ENCODE results near the gene TINCR.

TINCR gene

DNA sequence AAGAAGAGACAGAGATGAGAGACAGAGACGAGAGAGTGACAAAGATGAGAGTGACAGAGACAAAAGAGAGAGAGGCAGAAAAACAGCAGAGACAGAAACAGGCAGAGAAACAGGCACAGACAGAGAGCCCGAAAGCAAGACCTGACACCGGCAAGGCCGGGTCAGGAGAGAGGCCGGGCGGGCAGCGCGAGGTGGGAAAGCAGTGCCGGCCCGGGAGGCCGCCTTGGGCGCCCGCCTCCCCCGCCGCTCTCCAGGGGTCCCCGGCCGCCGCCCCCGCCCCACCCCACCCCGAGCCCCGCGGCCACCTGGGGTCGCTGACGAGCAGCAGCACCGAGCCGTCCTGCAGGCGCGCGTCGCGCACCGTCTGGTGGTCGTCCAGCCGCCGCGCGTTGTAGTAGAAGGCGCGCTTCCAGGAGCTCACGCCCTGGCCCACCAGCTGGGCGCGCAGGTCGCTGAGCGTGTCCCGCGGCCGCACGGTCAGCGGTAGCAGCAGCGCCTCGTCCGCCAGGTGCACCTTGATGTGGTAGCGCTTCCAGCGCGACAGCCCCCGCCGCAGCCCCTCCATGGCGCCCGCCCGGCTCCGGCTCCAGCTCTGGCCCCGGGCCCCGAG is at the start of gene TINCR:
TSS of gene TINCR (minus strand) at position 594 of the 610 bp plus-strand sequence.
- Histone ChIP-seq H3F3A (ENCODE audit: insufficient read depth) (no peaks in the 10 kb centered on the region), H3K4me2 (ENCODE audit: low read depth, low read length, poor library complexity, severe bottlenecking) (no peak within 1 kb of the TSS), H3K9me2 (replicated peaks; ENCODE audit: insufficient read depth, low read length) (no peaks in the 10 kb centered on the region), H2AFZ (ENCODE audit: low read depth, low read length, severe bottlenecking) (no peak within 1 kb of the TSS), H3K27me3 (ENCODE audit: low read length) (no peaks in the 10 kb centered on the region), H3K27ac (ENCODE audit: low read depth, low read length) (no peak within 1 kb of the TSS), H3K9ac (ENCODE audit: low read length) (no peak within 1 kb of the TSS), H3K36me3 (ENCODE audit: low read length) (no peaks in the 10 kb centered on the region), H3K9me3 (ENCODE audit: insufficient read depth, low read length) (no peaks in the 10 kb centered on the region), H3K79me2 (ENCODE audit: insufficient read depth, low read length) (no peaks in the 10 kb centered on the region), H3K4me3 (ENCODE audit: insufficient read depth, low read length, poor library complexity, severe bottlenecking) (no peak within 1 kb of the TSS), H4K20me1 (ENCODE audit: low read depth, low read length) (no peaks in the 10 kb centered on the region)
- no peak for TF ChIP-seq CTCF (IDR thresholded peaks at IDR 0.05; ENCODE audit: insufficient read depth, low read length, poor library complexity, severe bottlenecking)
- TF ChIP-seq EZH2phosphoT487 (conservative IDR thresholded peaks at IDR 0.05; ENCODE audit: low read length), result no peak

DNA sequence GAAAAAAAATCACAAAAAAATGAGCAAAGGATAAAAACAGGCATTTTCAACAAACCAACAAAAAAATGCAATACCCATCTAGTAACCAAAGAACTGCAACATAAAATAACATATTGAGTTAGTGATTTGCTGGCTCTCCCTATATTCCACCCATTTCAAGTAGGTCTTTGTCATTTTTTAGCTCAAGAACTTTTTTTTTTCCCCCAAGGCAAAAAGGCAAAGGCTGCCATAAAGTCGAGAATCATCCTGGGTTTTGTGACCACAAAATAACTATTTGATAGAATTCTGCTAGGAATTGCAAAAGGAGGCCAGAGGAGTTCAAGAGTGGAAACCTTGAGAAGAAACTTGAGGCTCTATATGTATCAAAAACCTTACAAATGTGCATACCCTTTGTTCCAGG is 49.3 kb upstream of the TINCR start:
- no peak overlapping the region for H3K9ac ChIP-seq (ENCODE audit: low read length)
- H3K9me3 ChIP-seq (ENCODE audit: insufficient read depth, low read length), result no peaks in the 10 kb centered on the region
- no peak overlapping the region for H3K4me3 ChIP-seq (ENCODE audit: insufficient read depth, low read length, poor library complexity, severe bottlenecking)
- H3K36me3 ChIP-seq (ENCODE audit: low read length), result peaks cover 43% of the 10 kb centered on the region
- no peaks in the 10 kb centered on the region for H4K20me1 ChIP-seq (ENCODE audit: low read depth, low read length)
- TF ChIP-seq CTCF (IDR thresholded peaks at IDR 0.05; ENCODE audit: insufficient read depth, low read length, poor library complexity, severe bottlenecking), result no peak
- TF ChIP-seq EZH2phosphoT487 (conservative IDR thresholded peaks at IDR 0.05; ENCODE audit: low read length), result no peak
- H3K27ac ChIP-seq (ENCODE audit: low read depth, low read length), result no peak overlapping the region
- H2AFZ ChIP-seq (ENCODE audit: low read depth, low read length, severe bottlenecking), result no peak overlapping the region
- no peak overlapping the region for H3K4me2 ChIP-seq (ENCODE audit: low read depth, low read length, poor library complexity, severe bottlenecking)
- peaks cover 54% of the 10 kb centered on the region for H3K79me2 ChIP-seq (ENCODE audit: insufficient read depth, low read length)
- no peaks in the 10 kb centered on the region for H3K27me3 ChIP-seq (ENCODE audit: low read length)
- no peaks in the 10 kb centered on the region for H3F3A ChIP-seq (ENCODE audit: insufficient read depth)
- no peaks in the 10 kb centered on the region for H3K9me2 ChIP-seq (replicated peaks; ENCODE audit: insufficient read depth, low read length)

DNA sequence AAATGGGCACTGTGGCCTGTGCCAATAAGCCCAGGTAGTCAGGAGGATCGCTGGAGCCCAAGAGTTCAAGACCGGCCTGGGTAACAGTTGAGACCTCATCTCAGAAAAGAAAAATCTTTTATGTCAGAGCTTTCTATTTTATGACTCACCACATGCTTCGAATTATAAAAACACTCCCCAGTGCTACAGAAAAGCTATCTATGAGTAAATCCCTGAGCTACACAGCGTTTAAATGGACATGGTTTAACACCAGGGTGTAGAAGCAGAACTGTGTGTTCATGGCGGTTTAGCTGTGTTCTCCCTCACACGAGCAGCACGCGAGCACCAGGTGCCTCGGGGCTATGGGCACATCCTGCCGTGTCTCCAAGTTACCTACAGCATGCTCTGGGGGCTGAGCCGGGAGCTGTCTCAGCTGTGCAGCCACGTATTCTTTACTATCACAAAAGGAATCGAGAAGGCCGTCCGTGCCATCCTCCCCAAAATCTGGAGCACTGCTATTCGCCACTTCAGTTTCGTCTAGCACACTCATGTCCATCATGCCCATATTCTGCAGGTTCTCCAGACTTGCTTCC is 48.1 kb upstream of the TINCR start:
- peaks cover 41% of the 10 kb centered on the region for H3K79me2 ChIP-seq (ENCODE audit: insufficient read depth, low read length)
- H3K9ac ChIP-seq (ENCODE audit: low read length), result no peak overlapping the region
- H3K4me2 ChIP-seq (ENCODE audit: low read depth, low read length, poor library complexity, severe bottlenecking), result no peak overlapping the region
- no peaks in the 10 kb centered on the region for H4K20me1 ChIP-seq (ENCODE audit: low read depth, low read length)
- TF ChIP-seq EZH2phosphoT487 (conservative IDR thresholded peaks at IDR 0.05; ENCODE audit: low read length) (no peak), CTCF (IDR thresholded peaks at IDR 0.05; ENCODE audit: insufficient read depth, low read length, poor library complexity, severe bottlenecking) (no peak)
- no peak overlapping the region for H3K4me3 ChIP-seq (ENCODE audit: insufficient read depth, low read length, poor library complexity, severe bottlenecking)
- H2AFZ ChIP-seq (ENCODE audit: low read depth, low read length, severe bottlenecking), result no peak overlapping the region
- no peaks in the 10 kb centered on the region for H3K9me2 ChIP-seq (replicated peaks; ENCODE audit: insufficient read depth, low read length)
- no peaks in the 10 kb centered on the region for H3F3A ChIP-seq (ENCODE audit: insufficient read depth)
- no peak overlapping the region for H3K27ac ChIP-seq (ENCODE audit: low read depth, low read length)
- H3K36me3 ChIP-seq (ENCODE audit: low read length), result peaks cover 47% of the 10 kb centered on the region
- no peaks in the 10 kb centered on the region for H3K9me3 ChIP-seq (ENCODE audit: insufficient read depth, low read length)
- H3K27me3 ChIP-seq (ENCODE audit: low read length), result no peaks in the 10 kb centered on the region

Measured in SU-DHL-6 (cell line).